Mesenchymal stem cell (in vitro differentiated cells and primary cell): Measurements from ENCODE around the gene TRIM73.
"Not testable (repeated sequence)": the region's sequence is repeated elsewhere in the genome, so short reads cannot be mapped to it uniquely, and the experiment has no call there.

Experiments used
- DNase-seq: peaks from one replicate; pipeline ENCODE4 v3.0.0-alpha.2; 2013
- H2AFZ ChIP-seq: one replicate; pipeline ENCODE4 v1.6.1; 2013; ENCODE audit warnings: low read depth, mild to moderate bottlenecking, control low read depth, inconsistent platforms, low read length, moderate library complexity
- H2AK5ac ChIP-seq: 2 replicates; pipeline ENCODE4 v1.6.1; 2013; ENCODE audit warnings: low read length, moderate library complexity, mild to moderate bottlenecking, inconsistent platforms; ENCODE audit not compliant: severe bottlenecking
- H2BK120ac ChIP-seq: one replicate; pipeline ENCODE4 v1.6.1; 2013; ENCODE audit warnings: low read depth, mild to moderate bottlenecking, inconsistent platforms, low read length, moderate library complexity
- H2BK12ac ChIP-seq, 2 experiments: one replicate each; pipeline ENCODE4 v1.6.1; 2013; ENCODE audit warnings: inconsistent platforms in 2 of 2, low read length in 2 of 2, mild to moderate bottlenecking in 2 of 2, moderate library complexity in 2 of 2, control low read depth in 1 of 2
- H2BK15ac ChIP-seq: one replicate; pipeline ENCODE4 v1.6.1; 2013; ENCODE audit warnings: mild to moderate bottlenecking, low read depth, inconsistent platforms; ENCODE audit not compliant: poor library complexity, severe bottlenecking
- H2BK5ac ChIP-seq: 2 replicates; pipeline ENCODE4 v1.6.1; 2013; ENCODE audit warnings: low read depth, mild to moderate bottlenecking, low read length, control low read depth, inconsistent platforms; ENCODE audit not compliant: poor library complexity, severe bottlenecking
- H3K14ac ChIP-seq, 2 experiments: one replicate each; pipeline ENCODE4 v1.6.1; 2013; ENCODE audit warnings: inconsistent platforms in 2 of 2, low read length in 2 of 2, control low read depth in 1 of 2, mild to moderate bottlenecking in 1 of 2, moderate library complexity in 1 of 2
- H3K18ac ChIP-seq, 2 experiments: one replicate each; pipeline ENCODE4 v1.6.1; 2013; ENCODE audit warnings: inconsistent platforms in 2 of 2, low read length in 2 of 2, control low read depth in 1 of 2, low read depth in 1 of 2, mild to moderate bottlenecking in 1 of 2
- H3K23ac ChIP-seq, 2 experiments: one replicate each; pipeline ENCODE4 v1.6.1; 2013; ENCODE audit warnings: inconsistent platforms in 2 of 2, low read length in 2 of 2, mild to moderate bottlenecking in 2 of 2, moderate library complexity in 2 of 2, control low read depth in 1 of 2
- H3K27ac ChIP-seq: 2 replicates; pipeline ENCODE4 v1.5.1; 2013; ENCODE audit warnings: mild to moderate bottlenecking, moderate library complexity, low read length, control low read depth, inconsistent platforms; ENCODE audit not compliant: poor library complexity, severe bottlenecking
- H3K27me3 ChIP-seq, 2 experiments: 2 replicates each; pipeline versions ENCODE4 v1.6.1 to v1.7.0; 2013; ENCODE audit warnings: low read length in 2 of 2, mild to moderate bottlenecking in 2 of 2, moderate library complexity in 2 of 2, control low read depth in 1 of 2, inconsistent platforms in 1 of 2; ENCODE audit not compliant: control insufficient read depth in 1 of 2, insufficient read depth in 1 of 2
- H3K36me3 ChIP-seq, 2 experiments: 2 replicates each; pipeline versions ENCODE4 v1.6.1 to v1.7.0; 2013; ENCODE audit warnings: low read length in 2 of 2, control low read depth in 1 of 2, inconsistent platforms in 1 of 2, low read depth in 1 of 2, mild to moderate bottlenecking in 1 of 2; ENCODE audit not compliant: insufficient read depth in 2 of 2, control insufficient read depth in 1 of 2
- H3K4ac ChIP-seq, 2 experiments: one replicate each; pipeline ENCODE4 v1.6.1; 2013; ENCODE audit warnings: inconsistent platforms in 2 of 2, low read length in 2 of 2, mild to moderate bottlenecking in 2 of 2, moderate library complexity in 2 of 2, control low read depth in 1 of 2, low read depth in 1 of 2
- H3K4me1 ChIP-seq: 2 replicates; pipeline ENCODE4 v1.6.1; 2013; ENCODE audit warnings: low read depth, low read length, control low read depth; ENCODE audit not compliant: control insufficient read depth, insufficient read depth
- H3K4me2 ChIP-seq: 2 replicates; pipeline ENCODE4 v1.6.1; 2013; ENCODE audit warnings: low read length, mild to moderate bottlenecking, inconsistent platforms; ENCODE audit not compliant: poor library complexity, severe bottlenecking
- H3K4me3 ChIP-seq, 2 experiments: 2 replicates each; pipeline versions ENCODE4 v1.5.1 to v1.7.0; 2013; ENCODE audit warnings: low read length in 2 of 2, mild to moderate bottlenecking in 2 of 2, control low read depth in 1 of 2, low read depth in 1 of 2; ENCODE audit not compliant: insufficient read depth in 1 of 2
- H3K79me1 ChIP-seq: replicated peaks from 2 replicates; pipeline ENCODE4 v1.6.1; 2013; ENCODE audit warnings: mild to moderate bottlenecking, control low read depth, low read length, inconsistent platforms; ENCODE audit not compliant: poor library complexity, severe bottlenecking
- H3K9ac ChIP-seq: 2 replicates; pipeline ENCODE4 v1.7.0; 2013; ENCODE audit warnings: mild to moderate bottlenecking, low read length, moderate library complexity
- H3K9me3 ChIP-seq: 2 replicates; pipeline ENCODE4 v1.7.0; 2013; ENCODE audit warnings: mild to moderate bottlenecking, low read length; ENCODE audit not compliant: control insufficient read depth
- H4K8ac ChIP-seq: one replicate; pipeline ENCODE4 v1.6.1; 2013; ENCODE audit warnings: inconsistent platforms, mild to moderate bottlenecking, low read length, moderate library complexity
- H4K91ac ChIP-seq: one replicate; pipeline ENCODE4 v1.6.1; 2013; ENCODE audit warnings: mild to moderate bottlenecking, low read length, inconsistent platforms
- WGBS: methylation state at CpG from one replicate; pipeline ENCODE4 v1.1.7; 2013; ENCODE audit warnings: mixed read lengths; 5-methylcytosine and 5-hydroxymethylcytosine counted together

TRIM73 gene

DNA sequence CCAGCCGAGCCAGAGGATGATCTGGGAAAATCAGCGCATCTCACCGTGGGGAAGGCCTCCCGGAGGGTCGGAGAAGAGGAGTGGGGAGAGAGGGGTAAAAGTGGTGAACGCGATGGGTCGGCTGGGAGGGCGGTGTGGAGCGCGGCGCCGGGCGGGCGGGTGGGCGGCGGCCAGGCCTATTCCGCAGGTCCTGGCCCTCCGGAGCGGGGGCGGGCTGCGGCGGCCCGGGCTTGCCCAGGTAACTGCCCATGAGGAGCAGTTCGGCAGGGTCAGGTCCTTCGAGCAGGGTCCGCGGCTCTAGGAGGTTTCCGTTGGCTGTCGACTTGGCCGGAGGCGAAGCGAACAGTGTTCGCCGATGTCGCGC lies 46.7 kb downstream of the TRIM73 start:
- 13% methylated on average over 1 of the region's 37 CpGs for WGBS

GRCh38 chr7:75442465-75443111 lies 47.2 kb downstream of the TRIM73 start:
- peaks cover 10 to 28% of the 10 kb centered on the region in 2 experiments for H3K36me3 ChIP-seq
- WGBS: 0% methylated on average over 3 of the region's 76 CpGs
- not testable (repeated sequence) for H4K91ac ChIP-seq, H3K27me3 ChIP-seq, H3K23ac ChIP-seq, H2AFZ ChIP-seq, H3K18ac ChIP-seq, H3K9me3 ChIP-seq, H3K14ac ChIP-seq, H3K4me1 ChIP-seq, H2BK5ac ChIP-seq, H4K8ac ChIP-seq, H2BK12ac ChIP-seq, H2AK5ac ChIP-seq, H3K4ac ChIP-seq, H2BK120ac ChIP-seq, H3K79me1 ChIP-seq, H2BK15ac ChIP-seq
- peak overlapping the region; percentile 56 for H3K4me2 ChIP-seq
- peak; percentile 60 for DNase-seq
- H3K4me3 ChIP-seq: peak overlapping the region; percentile 52 to 75
- H3K9ac ChIP-seq: peak overlapping the region; percentile 88
- H3K27ac ChIP-seq: peak overlapping the region; percentile 51

More for the DNA sequence above, 46.7 kb downstream of the TRIM73 start:
- H3K18ac ChIP-seq, H3K4ac ChIP-seq, H3K27me3 ChIP-seq, H2BK15ac ChIP-seq, H2BK12ac ChIP-seq, H4K8ac ChIP-seq, H2AK5ac ChIP-seq, H3K9me3 ChIP-seq, H2BK120ac ChIP-seq, H3K14ac ChIP-seq, H3K27ac ChIP-seq, H2AFZ ChIP-seq, H2BK5ac ChIP-seq, H3K79me1 ChIP-seq, H3K4me1 ChIP-seq, H4K91ac ChIP-seq, DNase-seq, H3K23ac ChIP-seq: not testable (repeated sequence)
- peaks cover 14 to 33% of the 10 kb centered on the region in 2 experiments for H3K36me3 ChIP-seq
- H3K9ac ChIP-seq: peak overlapping the region; percentile 68
- peak overlapping the region; percentile 63 for H3K4me2 ChIP-seq
- peak overlapping the region; percentile 51 to 66 for H3K4me3 ChIP-seq

- not testable (repeated sequence) for H2AK5ac ChIP-seq
Measured at GRCh38 chr7:75449946-75450345, 54.5 kb downstream of the TRIM73 start.

GRCh38 chr7:75452494-75452955 lies 57.1 kb downstream of the TRIM73 start:
- not testable (repeated sequence) for H3K9me3 ChIP-seq, H3K4me3 ChIP-seq, H3K4me2 ChIP-seq, H3K14ac ChIP-seq, H3K27ac ChIP-seq, H3K18ac ChIP-seq, H3K27me3 ChIP-seq, H3K9ac ChIP-seq, H3K79me1 ChIP-seq, H3K23ac ChIP-seq, H2BK5ac ChIP-seq, H2AK5ac ChIP-seq, H3K4ac ChIP-seq, H3K36me3 ChIP-seq, H3K4me1 ChIP-seq, H2AFZ ChIP-seq, H2BK12ac ChIP-seq, H4K91ac ChIP-seq, DNase-seq, H2BK15ac ChIP-seq, H4K8ac ChIP-seq, H2BK120ac ChIP-seq
- WGBS: no CpG with 5 or more reads among the region's 4 CpGs

More at GRCh38 chr7:75449946-75450345, 54.5 kb downstream of the TRIM73 start:
- not testable (repeated sequence) for H3K18ac ChIP-seq, H4K8ac ChIP-seq, H3K27me3 ChIP-seq, H3K79me1 ChIP-seq, H3K4me3 ChIP-seq, H3K23ac ChIP-seq, H3K4me1 ChIP-seq, H3K4me2 ChIP-seq, H3K14ac ChIP-seq, H3K36me3 ChIP-seq, H2AFZ ChIP-seq, H2BK5ac ChIP-seq, H3K27ac ChIP-seq, H3K4ac ChIP-seq, DNase-seq, H2BK120ac ChIP-seq, H2BK15ac ChIP-seq, H3K9ac ChIP-seq, H2BK12ac ChIP-seq, H3K9me3 ChIP-seq, H4K91ac ChIP-seq
- no CpG with 5 or more reads among the region's 5 CpGs for WGBS
